Measurements from ENCODE around the gene MAGI2. TPM values are rescaled to one million over a fixed set of nuclear protein-coding genes. Genes with fewer than 3 reads are reported as not detected.

MAGI2 gene
- total RNA-seq, 1 experiment from 2014 or later, result 0.34 TPM

GRCh38 chr7:78939669-78940068 lies 513.8 kb downstream of the MAGI2 start:
- no peak for DNase-seq (ENCODE audit: low read depth)

GRCh38 chr7:78924581-78924980 lies 528.9 kb downstream of the MAGI2 start:
- DNase-seq (ENCODE audit: low read depth), result no peak

GRCh38 chr7:78912781-78913180 lies 540.7 kb downstream of the MAGI2 start:
- peak; percentile 0 for DNase-seq (ENCODE audit: low read depth)

GRCh38 chr7:78906735-78907134 lies 546.7 kb downstream of the MAGI2 start:
- no peak for DNase-seq (ENCODE audit: low read depth)

- DNase-seq (ENCODE audit: low read depth), result no peak
Measured at GRCh38 chr7:78905436-78905835, 548.0 kb downstream of the MAGI2 start.

- no peak for DNase-seq (ENCODE audit: low read depth)
Measured at GRCh38 chr7:78904983-78905382, 548.5 kb downstream of the MAGI2 start.

GRCh38 chr7:78901566-78901965 lies 551.9 kb downstream of the MAGI2 start:
- no peak for DNase-seq (ENCODE audit: low read depth)

GRCh38 chr7:78900806-78901205 lies 552.7 kb downstream of the MAGI2 start:
- DNase-seq (ENCODE audit: low read depth), result no peak

GRCh38 chr7:78895393-78895792 lies 558.1 kb downstream of the MAGI2 start:
- no peak for DNase-seq (ENCODE audit: low read depth)

- DNase-seq (ENCODE audit: low read depth), result no peak
Measured at GRCh38 chr7:78879206-78879605, 574.3 kb downstream of the MAGI2 start.

- no peak for DNase-seq (ENCODE audit: low read depth)
Measured at GRCh38 chr7:78873117-78873516, 580.4 kb downstream of the MAGI2 start.

- DNase-seq (ENCODE audit: low read depth), result no peak
Measured at GRCh38 chr7:78864339-78864738, 589.1 kb downstream of the MAGI2 start.

GRCh38 chr7:78863281-78863680 lies 590.2 kb downstream of the MAGI2 start:
- DNase-seq (ENCODE audit: low read depth), result no peak

GRCh38 chr7:78862411-78862900 lies 591.0 kb downstream of the MAGI2 start:
- no peak for DNase-seq (ENCODE audit: low read depth)

- DNase-seq (ENCODE audit: low read depth), result no peak
Measured at GRCh38 chr7:78852951-78853350, 600.5 kb downstream of the MAGI2 start.

GRCh38 chr7:78850093-78850740 lies 603.2 kb downstream of the MAGI2 start:
- no peak for DNase-seq (ENCODE audit: low read depth)

GRCh38 chr7:78845155-78845554 lies 608.3 kb downstream of the MAGI2 start:
- no peak for DNase-seq (ENCODE audit: low read depth)

- DNase-seq (ENCODE audit: low read depth), result no peak
Measured at GRCh38 chr7:78842068-78842467, 611.4 kb downstream of the MAGI2 start.

GRCh38 chr7:78835897-78836296 lies 617.6 kb downstream of the MAGI2 start:
- no peak for DNase-seq (ENCODE audit: low read depth)

- DNase-seq (ENCODE audit: low read depth), result no peak
Measured at GRCh38 chr7:78828317-78828716, 625.1 kb downstream of the MAGI2 start.

- DNase-seq (ENCODE audit: low read depth), result no peak
Measured at GRCh38 chr7:78803501-78804127, 649.9 kb downstream of the MAGI2 start.

- no peak for DNase-seq (ENCODE audit: low read depth)
Measured at GRCh38 chr7:78794101-78794500, 659.4 kb downstream of the MAGI2 start.

- DNase-seq (ENCODE audit: low read depth), result no peak
Measured at GRCh38 chr7:78792624-78793023, 660.8 kb downstream of the MAGI2 start.

- no peak for DNase-seq (ENCODE audit: low read depth)
Measured at GRCh38 chr7:78792006-78792405, 661.5 kb downstream of the MAGI2 start.

Measured in Daoy (cell line).